Stimulated activated naive B cell treated with anti-CD40 and anti-IgM and Interleukin-4, amounts not matched to agents 10 μg/mL and 1 μg/mL and 100 μg/mL, for 72 hours (primary cell): Measurements from ENCODE around the gene PGA3.
"Not testable (repeated sequence)": the region's sequence is repeated elsewhere in the genome, so short reads cannot be mapped to it uniquely, and the experiment has no call there.

Experiments
- ATAC-seq, 2 donors: fragments of 150-1000 bp; cut with Tn5 transposase; replicated peaks; 2 replicates each; pipeline ENCODE4 v1.10.0; 2021; ENCODE audit warnings: moderate library complexity in 1 of 2
- DNase-seq: peaks from one replicate; pipeline ENCODE4 v3.0.0; 2021
- H3K27ac Mint-ChIP-seq: one replicate; pipeline ENCODE4 v1.8.0; 2022; ENCODE audit warnings: mild to moderate bottlenecking, mixed read lengths
- H3K27me3 Mint-ChIP-seq, 2 donors: one replicate each; pipeline ENCODE4 v1.8.0; 2022; ENCODE audit warnings: mixed read lengths in 2 of 2
- H3K36me3 Mint-ChIP-seq, 2 donors: one replicate each; pipeline ENCODE4 v1.8.0; 2022; ENCODE audit warnings: mixed read lengths in 2 of 2, mild to moderate bottlenecking in 1 of 2
- H3K4me1 Mint-ChIP-seq, 2 donors: one replicate each; pipeline ENCODE4 v1.8.0; 2022; ENCODE audit warnings: mixed read lengths in 2 of 2, mild to moderate bottlenecking in 1 of 2
- H3K4me3 Mint-ChIP-seq, 2 donors: one replicate each; pipeline ENCODE4 v1.8.0; 2022; ENCODE audit warnings: mild to moderate bottlenecking in 2 of 2, mixed read lengths in 2 of 2, moderate library complexity in 1 of 2
- H3K9me3 Mint-ChIP-seq, 2 donors: one replicate each; pipeline ENCODE4 v1.8.0; 2022; ENCODE audit warnings: mixed read lengths in 2 of 2, mild to moderate bottlenecking in 1 of 2

PGA3 gene

GRCh38 chr11:61163714-61164605 lies 39.4 kb upstream of the PGA3 start:
- peak overlapping the region; percentile 95 for H3K27ac Mint-ChIP-seq
- H3K4me1 Mint-ChIP-seq = peaks cover 46 to 71% of the 10 kb centered on the region in 2 donors
- H3K9me3 Mint-ChIP-seq = peaks cover 7 to 12% of the 10 kb centered on the region in 2 donors
- H3K27me3 Mint-ChIP-seq = no peaks in the 10 kb centered on the region
- DNase-seq = peak; percentile 32
- ATAC-seq = peak; percentile 48 to 55
- peak overlapping the region; percentile 69 to 72 for H3K4me3 Mint-ChIP-seq
- peaks cover 11 to 12% of the 10 kb centered on the region in 2 donors for H3K36me3 Mint-ChIP-seq

- Mint-ChIP-seq H3K27me3 (no peaks in the 10 kb centered on the region), H3K27ac (peak overlapping the region; percentile 95), H3K36me3 (peaks cover 11 to 12% of the 10 kb centered on the region in 2 donors), H3K4me3 (peak overlapping the region; percentile 69 to 72), H3K9me3 (peaks cover 7 to 12% of the 10 kb centered on the region in 2 donors), H3K4me1 (peaks cover 43 to 66% of the 10 kb centered on the region in 2 donors)
- no peak for ATAC-seq
- DNase-seq = no peak
Observed at GRCh38 chr11:61164606-61165424, 38.5 kb upstream of the PGA3 start.

GRCh38 chr11:61165785-61166184 lies 37.5 kb upstream of the PGA3 start:
- Mint-ChIP-seq H3K9me3 (peaks cover 7 to 12% of the 10 kb centered on the region in 2 donors), H3K4me1 (peaks cover 37 to 56% of the 10 kb centered on the region in 2 donors), H3K27ac (peak overlapping the region; percentile 62), H3K36me3 (peaks cover 11 to 12% of the 10 kb centered on the region in 2 donors)
- H3K4me3 Mint-ChIP-seq, H3K27me3 Mint-ChIP-seq, ATAC-seq, DNase-seq: not testable (repeated sequence)

GRCh38 chr11:61166331-61166730 lies 37.0 kb upstream of the PGA3 start:
- not testable (repeated sequence) for ATAC-seq, H3K27ac Mint-ChIP-seq, H3K4me3 Mint-ChIP-seq, DNase-seq, H3K27me3 Mint-ChIP-seq
- Mint-ChIP-seq H3K9me3 (peaks cover 7 to 12% of the 10 kb centered on the region in 2 donors), H3K4me1 (peaks cover 36 to 58% of the 10 kb centered on the region in 2 donors), H3K36me3 (peaks cover 11 to 12% of the 10 kb centered on the region in 2 donors)

GRCh38 chr11:61168042-61168688 lies 35.1 kb upstream of the PGA3 start:
- H3K36me3 Mint-ChIP-seq = peaks cover 11 to 16% of the 10 kb centered on the region in 2 donors
- H3K27me3 Mint-ChIP-seq = no peaks in the 10 kb centered on the region
- peak overlapping the region; percentile 81 for H3K27ac Mint-ChIP-seq
- no peak for ATAC-seq
- DNase-seq = no peak
- H3K4me1 Mint-ChIP-seq = peaks cover 36 to 55% of the 10 kb centered on the region in 2 donors
- no peak overlapping the region for H3K4me3 Mint-ChIP-seq
- H3K9me3 Mint-ChIP-seq = peaks cover 12 to 14% of the 10 kb centered on the region in 2 donors

GRCh38 chr11:61168800-61169199 lies 34.5 kb upstream of the PGA3 start:
- no peaks in the 10 kb centered on the region for H3K27me3 Mint-ChIP-seq
- H3K4me3 Mint-ChIP-seq = peak overlapping the region in 1 of 2 donors; percentile 13
- H3K36me3 Mint-ChIP-seq = peaks cover 10 to 15% of the 10 kb centered on the region in 2 donors
- H3K4me1 Mint-ChIP-seq = peaks cover 37 to 49% of the 10 kb centered on the region in 2 donors
- no peak overlapping the region for H3K27ac Mint-ChIP-seq
- ATAC-seq (no peak), DNase-seq (no peak)
- H3K9me3 Mint-ChIP-seq = peaks cover 11 to 13% of the 10 kb centered on the region in 2 donors

- Mint-ChIP-seq H3K36me3 (peaks cover 0 to 4% of the 10 kb centered on the region in 2 donors), H3K27ac (no peak overlapping the region), H3K27me3 (no peaks in the 10 kb centered on the region), H3K4me1 (peaks cover 22 to 31% of the 10 kb centered on the region in 2 donors), H3K4me3 (no peak overlapping the region), H3K9me3 (peaks cover 5% of the 10 kb centered on the region in 2 donors)
- ATAC-seq (no peak), DNase-seq (no peak)
Observed at GRCh38 chr11:61170566-61170965, 32.7 kb upstream of the PGA3 start.

GRCh38 chr11:61171907-61172306 lies 31.4 kb upstream of the PGA3 start:
- H3K9me3 Mint-ChIP-seq = peaks cover 5% of the 10 kb centered on the region in 2 donors
- peaks cover 22 to 31% of the 10 kb centered on the region in 2 donors for H3K4me1 Mint-ChIP-seq
- peak in 1 of 2 donors; percentile 47 for ATAC-seq
- no peak for DNase-seq
- no peak overlapping the region for H3K4me3 Mint-ChIP-seq
- no peaks in the 10 kb centered on the region for H3K27me3 Mint-ChIP-seq
- H3K36me3 Mint-ChIP-seq = peaks cover 0 to 4% of the 10 kb centered on the region in 2 donors
- peak overlapping the region; percentile 82 for H3K27ac Mint-ChIP-seq

GRCh38 chr11:61172356-61172755 lies 31.0 kb upstream of the PGA3 start:
- H3K27me3 Mint-ChIP-seq = no peaks in the 10 kb centered on the region
- H3K4me3 Mint-ChIP-seq = peak overlapping the region in 1 of 2 donors; percentile 0
- DNase-seq = no peak
- H3K36me3 Mint-ChIP-seq = peaks cover 0 to 4% of the 10 kb centered on the region in 2 donors
- peaks cover 5% of the 10 kb centered on the region in 2 donors for H3K9me3 Mint-ChIP-seq
- peaks cover 19 to 27% of the 10 kb centered on the region in 2 donors for H3K4me1 Mint-ChIP-seq
- ATAC-seq = no peak
- H3K27ac Mint-ChIP-seq = peak overlapping the region; percentile 47

- peaks cover 0 to 4% of the 10 kb centered on the region in 2 donors for H3K36me3 Mint-ChIP-seq
- peaks cover 17 to 22% of the 10 kb centered on the region in 2 donors for H3K4me1 Mint-ChIP-seq
- H3K4me3 Mint-ChIP-seq = no peak overlapping the region
- ATAC-seq = peak in 1 of 2 donors; percentile 23
- H3K27ac Mint-ChIP-seq = peak overlapping the region; percentile 47
- H3K27me3 Mint-ChIP-seq = no peaks in the 10 kb centered on the region
- DNase-seq = no peak
- H3K9me3 Mint-ChIP-seq = peaks cover 3 to 5% of the 10 kb centered on the region in 2 donors
Observed at GRCh38 chr11:61172888-61173287, 30.4 kb upstream of the PGA3 start.

- Mint-ChIP-seq H3K4me3 (no peak overlapping the region), H3K9me3 (peaks cover 3 to 5% of the 10 kb centered on the region in 2 donors), H3K36me3 (peaks cover 0 to 4% of the 10 kb centered on the region in 2 donors), H3K27me3 (no peaks in the 10 kb centered on the region), H3K4me1 (peaks cover 15 to 19% of the 10 kb centered on the region in 2 donors), H3K27ac (no peak overlapping the region)
- no peak for ATAC-seq
- DNase-seq = no peak
Observed at GRCh38 chr11:61173456-61173855, 29.9 kb upstream of the PGA3 start.

GRCh38 chr11:61174273-61174672 lies 29.0 kb upstream of the PGA3 start:
- ATAC-seq = no peak
- Mint-ChIP-seq H3K36me3 (peaks cover 0 to 4% of the 10 kb centered on the region in 2 donors), H3K9me3 (peaks cover 3 to 5% of the 10 kb centered on the region in 2 donors), H3K27me3 (peaks cover 0 to under 1% of the 10 kb centered on the region in 2 donors), H3K4me1 (peaks cover 15 to 19% of the 10 kb centered on the region in 2 donors), H3K27ac (no peak overlapping the region), H3K4me3 (no peak overlapping the region)
- DNase-seq = no peak

GRCh38 chr11:61174949-61175348 lies 28.4 kb upstream of the PGA3 start:
- H3K4me3 Mint-ChIP-seq = no peak overlapping the region
- peaks cover 3 to 5% of the 10 kb centered on the region in 2 donors for H3K9me3 Mint-ChIP-seq
- ATAC-seq = no peak
- H3K27me3 Mint-ChIP-seq = peaks cover 0 to 5% of the 10 kb centered on the region in 2 donors
- peaks cover 15 to 19% of the 10 kb centered on the region in 2 donors for H3K4me1 Mint-ChIP-seq
- H3K36me3 Mint-ChIP-seq = peaks cover 0 to 4% of the 10 kb centered on the region in 2 donors
- no peak overlapping the region for H3K27ac Mint-ChIP-seq
- DNase-seq = no peak
